ENCODE measurements around the gene FOXS1. TPM values are rescaled to one million over a fixed set of nuclear protein-coding genes. Genes with fewer than 3 reads are reported as not detected.
"Not testable (repeated sequence)": the region's sequence is repeated elsewhere in the genome, so short reads cannot be mapped to it uniquely, and the experiment has no call there.

The FOXS1 gene
- total RNA-seq, 2 experiments from 2014 or later: not detected

DNA sequence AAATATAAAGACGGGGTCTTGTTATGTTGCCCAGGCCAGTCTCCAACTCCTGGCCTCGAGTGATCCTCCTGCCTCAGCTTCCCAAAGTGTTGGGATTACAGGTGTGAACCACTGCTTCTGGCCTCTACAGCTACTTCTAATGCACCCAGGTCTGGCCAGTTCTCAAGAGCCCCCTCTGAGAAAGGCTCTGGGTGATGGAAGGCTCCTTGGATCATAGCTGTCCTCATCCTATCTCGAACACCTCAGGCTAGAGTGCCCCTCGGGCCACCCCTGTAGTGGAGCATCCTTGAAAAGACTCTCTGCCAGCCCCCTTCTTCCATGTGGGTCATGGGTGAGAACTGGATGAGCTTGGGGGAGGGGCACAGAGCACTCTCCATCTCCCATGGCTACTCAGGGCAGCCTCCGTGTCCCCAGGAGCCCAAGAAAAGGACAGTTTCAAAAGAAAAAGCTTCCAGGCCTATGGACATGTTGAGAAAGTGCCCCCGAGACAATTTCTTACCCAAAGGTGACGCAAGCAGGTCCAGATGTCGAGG lies 27.0 kb downstream of the FOXS1 start:
- intact Hi-C loops (cut with DNase I, micrococcal nuclease): no loop called here
- CTCF ChIA-PET: interaction anchor here (0.6 to 3.1 kb wide), 5 partner anchors 12 to 171 kb away, joined by 3 to 10 read pairs (median 4); partner anchors contain the start of gene FOXS1
- no peak overlapping the region for H3K27ac Mint-ChIP-seq
- ATAC-seq (no peak), DNase-seq (no peak)
- POLR2A ChIA-PET: no interaction called here
- H3K4me1 Mint-ChIP-seq: peaks cover 4% of the 10 kb centered on the region
- H3K36me3 Mint-ChIP-seq (ENCODE audit: low read depth): no peaks in the 10 kb centered on the region
- no peaks in the 10 kb centered on the region for H3K9me3 Mint-ChIP-seq (ENCODE audit: low read depth)
- H3K27me3 Mint-ChIP-seq: no peaks in the 10 kb centered on the region
- no peak overlapping the region for H3K4me3 Mint-ChIP-seq

DNA sequence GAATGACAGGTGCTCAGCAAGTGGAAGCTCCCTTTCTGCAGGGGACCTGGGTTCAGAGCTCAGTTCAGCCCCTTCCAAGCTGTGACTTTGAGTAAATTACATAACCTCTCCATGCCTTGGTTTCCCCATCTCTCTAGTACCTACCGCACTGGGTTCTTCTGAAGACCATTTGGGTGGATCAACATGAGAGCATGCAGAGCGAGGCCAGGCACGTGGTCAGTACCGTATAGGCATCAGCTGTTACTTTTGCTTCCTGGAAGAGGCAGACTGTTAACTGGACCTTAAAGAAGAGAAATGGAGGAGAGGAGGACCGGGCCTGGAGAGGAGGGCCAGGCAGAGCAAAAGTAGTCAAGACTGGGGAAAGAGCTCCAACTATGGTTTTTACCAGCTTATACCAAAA lies 27.9 kb downstream of the FOXS1 start:
- CTCF ChIA-PET: interaction anchor here (0.6 to 3.1 kb wide), 4 partner anchors 27 to 273 kb away, joined by 3 to 10 read pairs (median 6); partner anchors contain the start of gene FOXS1

GRCh38 chr20:31816221-31816620 lies 29.2 kb downstream of the FOXS1 start:
- intact Hi-C loops (cut with DNase I, micrococcal nuclease): no loop called here
- CTCF ChIA-PET: interaction anchor here (0.6 to 3.1 kb wide), 5 partner anchors 16 to 1483 kb away, joined by 3 to 10 read pairs (median 4); no protein-coding TSS in a partner anchor

More for the DNA sequence above, 27.9 kb downstream of the FOXS1 start:
- DNase-seq: no peak
- no peak overlapping the region for H3K4me3 Mint-ChIP-seq
- H3K4me1 Mint-ChIP-seq: no peaks in the 10 kb centered on the region
- H3K27ac Mint-ChIP-seq: no peak overlapping the region
- intact Hi-C loops (cut with DNase I, micrococcal nuclease): no loop called here
- H3K36me3 Mint-ChIP-seq (ENCODE audit: low read depth): no peaks in the 10 kb centered on the region
- POLR2A ChIA-PET: interaction anchor here (0.6 kb wide), 1 partner anchor 981 kb away, joined by 3 read pairs; no protein-coding TSS in a partner anchor
- ATAC-seq: no peak
- no peaks in the 10 kb centered on the region for H3K9me3 Mint-ChIP-seq (ENCODE audit: low read depth)
- H3K27me3 Mint-ChIP-seq: no peaks in the 10 kb centered on the region

GRCh38 chr20:31815408-31816188 lies 29.8 kb downstream of the FOXS1 start:
- ChIA-PET POLR2A (no interaction called here), CTCF (interaction anchor here (0.6 to 3.1 kb wide), 4 partner anchors 20 to 1483 kb away, joined by 4 to 10 read pairs (median 6); no protein-coding TSS in a partner anchor)
- Mint-ChIP-seq H3K36me3 (ENCODE audit: low read depth) (no peaks in the 10 kb centered on the region), H3K4me1 (no peaks in the 10 kb centered on the region), H3K4me3 (no peak overlapping the region), H3K27ac (no peak overlapping the region), H3K9me3 (ENCODE audit: low read depth) (no peaks in the 10 kb centered on the region), H3K27me3 (no peaks in the 10 kb centered on the region)
- no peak for ATAC-seq
- intact Hi-C loops (cut with DNase I, micrococcal nuclease): no loop called here
- no peak for DNase-seq

More at GRCh38 chr20:31816221-31816620, 29.2 kb downstream of the FOXS1 start:
- H3K36me3 Mint-ChIP-seq (ENCODE audit: low read depth): no peaks in the 10 kb centered on the region
- no peaks in the 10 kb centered on the region for H3K4me1 Mint-ChIP-seq
- no peaks in the 10 kb centered on the region for H3K9me3 Mint-ChIP-seq (ENCODE audit: low read depth)
- no peaks in the 10 kb centered on the region for H3K27me3 Mint-ChIP-seq
- POLR2A ChIA-PET: no interaction called here
- DNase-seq (no peak), ATAC-seq (no peak)
- no peak overlapping the region for H3K4me3 Mint-ChIP-seq
- H3K27ac Mint-ChIP-seq: no peak overlapping the region

GRCh38 chr20:31814142-31814541 lies 31.3 kb downstream of the FOXS1 start:
- H3K9me3 Mint-ChIP-seq (ENCODE audit: low read depth); intact Hi-C loops (cut with DNase I, micrococcal nuclease); H3K27me3 Mint-ChIP-seq; H3K36me3 Mint-ChIP-seq (ENCODE audit: low read depth); H3K4me1 Mint-ChIP-seq; H3K4me3 Mint-ChIP-seq; DNase-seq; ATAC-seq; POLR2A ChIA-PET; H3K27ac Mint-ChIP-seq: not testable (repeated sequence)
- CTCF ChIA-PET: interaction anchor here (1.1 to 1.4 kb wide), 3 partner anchors 9 to 258 kb away, joined by 3 to 6 read pairs (median 5); partner anchors contain the start of gene PDRG1

- H3K4me3 Mint-ChIP-seq: no peak overlapping the region
Measured at GRCh38 chr20:31813611-31814010, 31.8 kb downstream of the FOXS1 start.

DNA sequence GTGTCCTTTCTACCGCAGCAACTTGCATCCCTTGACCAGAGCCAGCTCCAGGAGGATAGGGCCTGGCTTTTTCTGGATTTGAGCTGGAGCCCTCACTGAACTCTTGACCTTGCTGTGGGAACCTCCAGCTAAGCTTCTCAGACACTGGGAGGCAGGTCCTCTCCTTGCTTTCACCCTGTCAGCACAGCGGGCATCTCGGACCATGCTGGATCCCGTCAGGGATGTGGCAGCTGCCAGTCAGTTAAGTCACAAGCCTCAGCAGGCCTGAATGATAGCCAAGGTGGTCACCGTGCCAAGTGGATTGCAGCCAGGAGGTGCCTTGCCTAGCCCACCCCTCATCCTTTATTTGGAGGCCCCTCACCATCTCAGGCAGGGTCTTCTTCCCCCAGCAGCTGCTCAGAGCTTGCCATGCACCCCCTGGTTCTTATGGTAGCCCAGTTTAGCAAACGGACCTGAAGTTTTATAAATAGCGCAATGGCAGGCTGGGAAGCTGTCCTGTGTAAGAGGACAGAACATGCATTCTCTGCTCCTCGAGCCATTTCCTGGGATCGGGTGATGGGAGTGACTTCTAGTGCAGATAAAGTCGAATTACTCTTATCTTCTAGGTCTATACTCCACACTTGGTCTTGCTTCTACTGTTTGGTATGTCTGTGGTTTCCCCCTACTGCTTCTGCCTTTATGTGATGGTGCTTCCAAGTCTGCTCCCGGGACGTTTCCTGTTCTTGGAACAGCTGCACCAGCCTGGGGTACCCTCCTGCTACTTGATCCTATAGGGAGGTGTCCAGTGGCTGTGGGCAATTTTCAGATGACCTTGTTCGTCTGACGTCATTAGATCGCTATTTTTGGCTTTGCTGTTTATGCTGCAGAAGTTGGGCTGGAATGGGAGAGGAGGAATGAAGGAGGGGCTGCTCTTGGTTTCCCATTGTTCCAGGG lies 33.3 kb downstream of the FOXS1 start:
- Mint-ChIP-seq H3K27ac (no peak overlapping the region), H3K27me3 (no peaks in the 10 kb centered on the region), H3K36me3 (ENCODE audit: low read depth) (no peaks in the 10 kb centered on the region), H3K4me1 (no peaks in the 10 kb centered on the region), H3K4me3 (no peak overlapping the region), H3K9me3 (ENCODE audit: low read depth) (no peaks in the 10 kb centered on the region)
- ChIA-PET CTCF (interaction anchor here (0.7 to 1.4 kb wide), 3 partner anchors 10 to 23 kb away, joined by 3 read pairs; no protein-coding TSS in a partner anchor), POLR2A (no interaction called here)
- DNase-seq (no peak), ATAC-seq (no peak)
- intact Hi-C loops (cut with DNase I, micrococcal nuclease): no loop called here

More at GRCh38 chr20:31813611-31814010, 31.8 kb downstream of the FOXS1 start:
- H3K4me1 Mint-ChIP-seq: no peaks in the 10 kb centered on the region
- no peak overlapping the region for H3K27ac Mint-ChIP-seq
- no peaks in the 10 kb centered on the region for H3K9me3 Mint-ChIP-seq (ENCODE audit: low read depth)
- ChIA-PET POLR2A (no interaction called here), CTCF (interaction anchor here (0.8 to 1.4 kb wide), 4 partner anchors 9 to 259 kb away, joined by 3 to 6 read pairs (median 4); partner anchors contain the start of gene PDRG1)
- H3K27me3 Mint-ChIP-seq: no peaks in the 10 kb centered on the region
- intact Hi-C loops (cut with DNase I, micrococcal nuclease): no loop called here
- no peaks in the 10 kb centered on the region for H3K36me3 Mint-ChIP-seq (ENCODE audit: low read depth)
- ATAC-seq (no peak), DNase-seq (no peak)

DNA sequence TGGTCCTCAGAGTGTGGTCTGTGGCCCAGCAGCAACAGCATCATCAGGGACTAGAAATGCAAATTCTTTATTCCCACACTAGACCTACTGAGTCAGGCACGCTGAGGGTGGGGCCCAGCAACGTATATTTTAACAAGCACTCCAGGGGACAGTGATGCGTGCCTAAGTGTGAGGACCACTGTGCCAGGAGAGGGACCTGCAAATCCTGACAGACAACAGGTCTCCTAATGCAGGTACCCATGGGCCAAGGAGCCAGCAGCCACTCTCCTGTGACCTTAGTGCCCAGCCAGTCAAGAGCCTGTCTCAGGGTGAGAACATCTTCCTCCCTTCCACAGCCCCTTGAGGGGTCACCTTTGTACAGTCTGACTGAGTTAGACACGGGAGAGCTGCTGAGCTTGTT lies 34.2 kb downstream of the FOXS1 start:
- ATAC-seq: no peak

DNA sequence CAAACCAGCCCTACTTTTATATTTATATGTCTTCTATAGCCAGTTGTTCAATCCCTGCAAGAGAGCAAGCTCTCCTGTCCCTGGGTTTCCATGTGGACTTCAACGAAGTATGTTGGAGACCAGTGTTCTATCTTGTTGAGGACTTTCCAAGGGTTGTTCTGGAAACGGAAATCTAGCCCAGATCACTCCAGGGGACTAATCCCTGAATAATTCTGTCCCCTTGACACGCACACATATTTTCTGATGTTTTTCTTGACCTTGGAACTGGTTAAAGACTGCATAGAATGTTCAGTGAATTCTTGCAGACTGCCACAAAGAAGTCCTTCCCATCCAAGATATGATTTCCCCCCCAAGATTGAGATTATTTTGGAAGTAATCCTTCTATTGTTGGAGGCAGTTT lies 35.7 kb downstream of the FOXS1 start:
- no peak overlapping the region for H3K4me3 Mint-ChIP-seq
- H3K27me3 Mint-ChIP-seq: no peaks in the 10 kb centered on the region
- no peaks in the 10 kb centered on the region for H3K9me3 Mint-ChIP-seq (ENCODE audit: low read depth)
- no peaks in the 10 kb centered on the region for H3K4me1 Mint-ChIP-seq
- H3K36me3 Mint-ChIP-seq (ENCODE audit: low read depth): peaks cover 10% of the 10 kb centered on the region
- POLR2A ChIA-PET: no interaction called here
- no peak for ATAC-seq
- DNase-seq: no peak
- intact Hi-C loops (cut with DNase I, micrococcal nuclease): no loop called here
- H3K27ac Mint-ChIP-seq: no peak overlapping the region
- CTCF ChIA-PET: interaction anchor here (0.7 to 1.3 kb wide), 4 partner anchors 13 to 221 kb away, joined by 3 to 4 read pairs (median 4); no protein-coding TSS in a partner anchor

More for the DNA sequence above, 34.2 kb downstream of the FOXS1 start:
- Mint-ChIP-seq H3K27me3 (no peaks in the 10 kb centered on the region), H3K9me3 (ENCODE audit: low read depth) (no peaks in the 10 kb centered on the region), H3K4me3 (no peak overlapping the region), H3K36me3 (ENCODE audit: low read depth) (peaks cover 4% of the 10 kb centered on the region), H3K27ac (no peak overlapping the region), H3K4me1 (no peaks in the 10 kb centered on the region)
- intact Hi-C loops (cut with DNase I, micrococcal nuclease): no loop called here
- POLR2A ChIA-PET: no interaction called here
- CTCF ChIA-PET: interaction anchor here (1.1 to 1.4 kb wide), 2 partner anchors 11 to 12 kb away, joined by 3 read pairs; no protein-coding TSS in a partner anchor
- no peak for DNase-seq

GRCh38 chr20:31808481-31808880 lies 36.9 kb downstream of the FOXS1 start:
- CTCF ChIA-PET: interaction anchor here (1.3 to 2.0 kb wide), 3 partner anchors 11 to 222 kb away, joined by 3 to 5 read pairs (median 4); no protein-coding TSS in a partner anchor
- POLR2A ChIA-PET: interaction anchor here (0.6 kb wide), 1 partner anchor 65 kb away, joined by 3 read pairs; no protein-coding TSS in a partner anchor
- DNase-seq: no peak
- H3K27me3 Mint-ChIP-seq: no peaks in the 10 kb centered on the region
- no peak overlapping the region for H3K4me3 Mint-ChIP-seq
- intact Hi-C loops (cut with DNase I, micrococcal nuclease): no loop called here
- peaks cover 13% of the 10 kb centered on the region for H3K36me3 Mint-ChIP-seq (ENCODE audit: low read depth)
- no peak for ATAC-seq
- no peak overlapping the region for H3K27ac Mint-ChIP-seq
- H3K4me1 Mint-ChIP-seq: peaks cover 9% of the 10 kb centered on the region
- H3K9me3 Mint-ChIP-seq (ENCODE audit: low read depth): no peaks in the 10 kb centered on the region
